Stomach (tissue), 9 donors: Measurements from ENCODE around the gene C9orf50. TPM values are rescaled to one million over a fixed set of nuclear protein-coding genes. Genes with fewer than 3 reads are reported as not detected.

Source experiments
- DNase-seq, 2 donors: peaks; one replicate each; pipeline versions ENCODE4 v3.0.0 to v3.0.0-alpha.2; 2013 to 2019
- H3K27ac ChIP-seq, 5 donors: fragments of 200-600 bp in 4 of 5; sonication (generic) in 4 of 5; one replicate each; pipeline ENCODE4 v1.5.1; 2013 to 2019; ENCODE audit warnings: mild to moderate bottlenecking in 1 of 5, moderate library complexity in 1 of 5
- H3K27me3 ChIP-seq, 3 donors: fragments of 200-600 bp; sonication (generic); one replicate each; pipeline ENCODE4 v1.5.1; 2017 to 2019; ENCODE audit warnings: mixed run types in 1 of 3
- H3K36me3 ChIP-seq, 4 donors: fragments of 200-600 bp; sonication (generic); 1 replicate in 3 of 4; 2 replicates in 1 of 4; pipeline ENCODE4 v1.5.1; 2016 to 2019
- H3K4me1 ChIP-seq, 4 donors: fragments of 200-600 bp; sonication (generic); one replicate each; pipeline ENCODE4 v1.5.1; 2016 to 2019
- H3K4me3 ChIP-seq, 4 donors: fragments of 200-600 bp; sonication (generic) in 3 of 4; one replicate each; pipeline ENCODE4 v1.5.1; 2016 to 2019; ENCODE audit warnings: mild to moderate bottlenecking in 1 of 4
- H3K9me3 ChIP-seq, 4 donors: fragments of 200-600 bp; sonication (generic); one replicate each; pipeline ENCODE4 v1.5.1; 2016 to 2019
- EP300 ChIP-seq: sonication (generic); formaldehyde crosslinking; IDR thresholded peaks from one replicate; pipeline ENCODE4 v1.6.1; 2017; ENCODE audit warnings: antibody characterized with exemption
- POLR2A ChIP-seq, 4 donors: fragments of 450-650 bp; IDR thresholded peaks; one replicate each; pipeline ENCODE4 v1.6.1; 2016; ENCODE audit warnings: antibody characterized with exemption in 4 of 4, control low read depth in 2 of 4, mild to moderate bottlenecking in 1 of 4, moderate library complexity in 1 of 4
- POLR2AphosphoS5 ChIP-seq, 3 donors: sonication (generic); formaldehyde crosslinking; IDR thresholded peaks; one replicate each; pipeline ENCODE4 v1.6.1; 2016; ENCODE audit warnings: antibody characterized with exemption in 3 of 3
- WGBS, 5 donors: extraction: QIAGEN DNeasy Blood & Tissue Kit in 3 of 5; methylation state at CpG; one replicate each; pipeline versions ENCODE4 v1.1.5 to v1.1.7; 2013 to 2018; 5-methylcytosine and 5-hydroxymethylcytosine counted together
- intact Hi-C: fragments of 100-400 bp; cut with DNase I; formaldehyde crosslinking; loops from one replicate; pipeline ENCODE4 v1.15.1; 2023; ENCODE audit warnings: low total_unique reads
- polyA plus RNA-seq, 3 donors: library from polyadenylated mRNA; stranded (reverse); fragments of 200-250 nt; gene quantifications; one replicate each; pipeline ENCODE4 v1.2.3, GENCODE V29; 2013
- total RNA-seq, 5 donors: library from RNA; depleted of rRNA; stranded (reverse); fragments of >200 nt; gene quantifications; one replicate each; pipeline versions ENCODE4 v1.1.0 to v1.2.3, GENCODE V29; 2014 to 2016
- TF ChIP-seq, protein P1 (sequence below), 7 experiments: fragments of 450-650 bp in 4 of 7; fragments of 200-600 bp in 3 of 7; sonication (generic) in 3 of 7; IDR thresholded peaks; one replicate each; pipeline ENCODE4 v1.5.1; 2016 to 2019; ENCODE audit warnings: antibody characterized with exemption in 7 of 7, control low read depth in 2 of 7, mild to moderate bottlenecking in 1 of 7
- donor health status: healthy with polysubstance abuse.
- donor health status: Bipolar disorder and iron deficiency.
- donor health status: healthy.

The C9orf50 gene
- total and polyA plus RNA-seq, 8 donors = 0.13 TPM; not detected in 7

DNA sequence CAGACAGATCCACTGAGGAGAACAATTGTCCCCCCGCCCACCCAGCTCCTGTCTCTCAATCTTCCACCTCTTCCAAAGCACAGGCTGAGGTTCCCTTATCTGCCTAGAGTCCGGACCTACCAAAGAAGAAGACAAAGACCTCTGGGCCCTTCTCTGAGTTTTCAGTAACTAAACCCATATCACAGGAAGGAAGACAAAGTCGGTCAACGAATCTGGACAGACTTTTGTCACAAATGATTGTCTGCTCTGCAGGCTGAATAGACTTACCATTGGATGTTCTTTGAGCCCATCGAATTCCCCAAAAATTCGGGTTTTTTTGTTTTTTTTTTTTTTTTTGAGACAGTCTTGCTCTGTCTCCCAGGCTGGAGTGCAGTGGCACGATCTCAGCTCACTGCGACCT, 58.0 kb downstream of the C9orf50 start:
- TF ChIP-seq, protein P1, sequence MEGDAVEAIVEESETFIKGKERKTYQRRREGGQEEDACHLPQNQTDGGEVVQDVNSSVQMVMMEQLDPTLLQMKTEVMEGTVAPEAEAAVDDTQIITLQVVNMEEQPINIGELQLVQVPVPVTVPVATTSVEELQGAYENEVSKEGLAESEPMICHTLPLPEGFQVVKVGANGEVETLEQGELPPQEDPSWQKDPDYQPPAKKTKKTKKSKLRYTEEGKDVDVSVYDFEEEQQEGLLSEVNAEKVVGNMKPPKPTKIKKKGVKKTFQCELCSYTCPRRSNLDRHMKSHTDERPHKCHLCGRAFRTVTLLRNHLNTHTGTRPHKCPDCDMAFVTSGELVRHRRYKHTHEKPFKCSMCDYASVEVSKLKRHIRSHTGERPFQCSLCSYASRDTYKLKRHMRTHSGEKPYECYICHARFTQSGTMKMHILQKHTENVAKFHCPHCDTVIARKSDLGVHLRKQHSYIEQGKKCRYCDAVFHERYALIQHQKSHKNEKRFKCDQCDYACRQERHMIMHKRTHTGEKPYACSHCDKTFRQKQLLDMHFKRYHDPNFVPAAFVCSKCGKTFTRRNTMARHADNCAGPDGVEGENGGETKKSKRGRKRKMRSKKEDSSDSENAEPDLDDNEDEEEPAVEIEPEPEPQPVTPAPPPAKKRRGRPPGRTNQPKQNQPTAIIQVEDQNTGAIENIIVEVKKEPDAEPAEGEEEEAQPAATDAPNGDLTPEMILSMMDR (IDR thresholded peaks at IDR 0.05) = no peak
- Histone ChIP-seq H3K27ac (no peak overlapping the region), H3K4me1 (peaks cover 16 to 39% (median 30%) of the 10 kb centered on the region in 4 donors), H3K27me3 (no peaks in the 10 kb centered on the region), H3K36me3 (no peaks in the 10 kb centered on the region), H3K4me3 (no peak overlapping the region), H3K9me3 (no peaks in the 10 kb centered on the region)
- 84 to 89% (median 88%) methylated on average over 8 of the region's 8 CpGs for WGBS, 5 donors
- intact Hi-C loops = no loop called here
- DNase-seq = no peak

DNA sequence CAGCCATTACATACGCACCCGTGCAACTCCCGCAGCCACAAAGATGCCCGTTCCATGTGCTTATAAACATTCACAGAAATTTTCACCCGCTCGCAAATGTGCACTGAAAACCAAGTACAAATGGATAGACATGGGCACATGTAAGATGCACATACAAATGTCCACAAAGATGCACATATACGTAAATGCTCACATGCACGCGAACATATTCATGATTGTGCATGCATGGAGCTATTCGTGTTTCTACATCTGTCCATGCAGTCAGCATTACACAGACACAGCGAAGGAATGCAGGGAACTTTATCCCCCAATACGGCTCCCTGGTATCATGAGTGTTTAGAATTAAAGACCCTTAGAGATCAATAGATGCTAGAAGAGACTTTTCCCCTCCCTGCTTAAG, 58.4 kb downstream of the C9orf50 start:
- TF ChIP-seq POLR2A (IDR thresholded peaks at IDR 0.05) (no peak), EP300 (no peak), POLR2AphosphoS5 (IDR thresholded peaks at IDR 0.05) (no peak)
- TF ChIP-seq, protein P1 (IDR thresholded peaks at IDR 0.05) = no peak
- peak in 1 of 2 donors; percentile 1 for DNase-seq
- intact Hi-C loops = no loop called here
- Histone ChIP-seq H3K4me3 (no peak overlapping the region), H3K4me1 (peaks cover 15 to 39% (median 30%) of the 10 kb centered on the region in 4 donors), H3K9me3 (no peaks in the 10 kb centered on the region), H3K27ac (no peak overlapping the region), H3K27me3 (no peaks in the 10 kb centered on the region), H3K36me3 (no peaks in the 10 kb centered on the region)
- WGBS, 5 donors = 78 to 83% (median 81%) methylated on average over 12 of the region's 12 CpGs

Other genes starting within 250 kb of the C9orf50 start
- gene NTMT1, start 5.1 kb upstream of the C9orf50 start, total RNA-seq = 10 to 100 TPM in 4 of 5 donors, 1 to 10 TPM in 1; 1.7 to 29.8 (median 16.1) TPM
- gene NTMT1, start 5.1 kb upstream of the C9orf50 start, polyA plus RNA-seq = 10 to 100 TPM; 40.2 to 68.4 (median 45.8) TPM
- 10 to 100 TPM in 4 of 5 donors, 1 to 10 TPM in 1; 7.5 to 35.6 (median 18.1) TPM for gene ASB6, start 21.1 kb upstream of the C9orf50 start, total RNA-seq
- gene ASB6, start 21.1 kb upstream of the C9orf50 start, polyA plus RNA-seq = 10 to 100 TPM in 2 of 3 donors, 1 to 10 TPM in 1; 9.6 to 12.6 (median 10.3) TPM
- gene PRRX2, start 44.5 kb upstream of the C9orf50 start, total RNA-seq = 1 to 10 TPM in 2 of 5 donors, under 1 TPM in 1, not detected in 2; 0.87 to 2.6 (median 1.7) TPM
- 1 to 10 TPM; 3.3 to 8.4 (median 6.7) TPM for gene PRRX2, start 44.5 kb upstream of the C9orf50 start, polyA plus RNA-seq
- 1 to 10 TPM in 3 of 5 donors, under 1 TPM in 1, not detected in 1; 0.58 to 3.6 (median 2.6) TPM for gene PTGES, start 131.9 kb upstream of the C9orf50 start, total RNA-seq
- 10 to 100 TPM in 1 of 3 donors, 1 to 10 TPM in 2; 3.7 to 15.3 (median 9.9) TPM for gene PTGES, start 131.9 kb upstream of the C9orf50 start, polyA plus RNA-seq
- 100 to 1,000 TPM in 1 of 5 donors, 10 to 100 TPM in 3, 1 to 10 TPM in 1; 6.7 to 151 (median 30.7) TPM for gene TOR1B, start 182.1 kb upstream of the C9orf50 start, total RNA-seq
- gene TOR1B, start 182.1 kb upstream of the C9orf50 start, polyA plus RNA-seq = 10 to 100 TPM in 2 of 3 donors, 1 to 10 TPM in 1; 4.7 to 13.0 (median 11.1) TPM
- 10 to 100 TPM in 4 of 5 donors, 1 to 10 TPM in 1; 6.4 to 77.6 (median 28.1) TPM for gene TOR1A, start 203.0 kb upstream of the C9orf50 start, total RNA-seq
- 10 to 100 TPM; 13.9 to 18.3 (median 16.6) TPM for gene TOR1A, start 203.0 kb upstream of the C9orf50 start, polyA plus RNA-seq
- gene C9orf78, start 214.2 kb upstream of the C9orf50 start, total RNA-seq = 10 to 100 TPM; 18.7 to 62.0 (median 31.7) TPM
- gene C9orf78, start 214.2 kb upstream of the C9orf50 start, polyA plus RNA-seq = 10 to 100 TPM; 54.5 to 67.5 (median 55.3) TPM
- gene USP20, start 214.4 kb upstream of the C9orf50 start, total RNA-seq = 10 to 100 TPM in 3 of 5 donors, 1 to 10 TPM in 2; 7.3 to 52.1 (median 16.9) TPM
- gene USP20, start 214.4 kb upstream of the C9orf50 start, polyA plus RNA-seq = 10 to 100 TPM; 15.9 to 32.4 (median 17.3) TPM